ENCODE data around the gene NFAT5.

DNA sequence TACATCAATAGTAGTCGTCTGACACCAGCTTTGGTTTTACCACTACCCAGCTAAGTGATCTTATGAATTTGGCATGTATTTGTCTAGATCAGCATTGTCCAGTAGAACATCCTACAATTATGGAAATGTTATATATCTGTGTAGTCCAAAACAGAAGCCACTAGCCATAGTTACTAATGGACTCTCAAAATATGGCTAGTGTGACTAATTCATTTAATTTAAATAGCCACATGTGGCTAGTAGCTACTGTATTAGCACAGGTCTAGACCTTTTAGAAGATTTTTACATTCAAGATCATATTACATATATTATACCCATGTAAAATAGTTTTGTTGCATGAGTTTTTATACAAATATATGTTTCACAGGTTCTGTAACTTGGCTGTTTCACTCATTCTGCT lies 27.0 kb upstream of the NFAT5 start:
- TF ChIP-seq CTCF (IDR thresholded peaks at IDR 0.05): no peak
- TF ChIP-seq POLR2A (IDR thresholded peaks at IDR 0.05): no peak
- TF ChIP-seq POLR2AphosphoS5 (IDR thresholded peaks at IDR 0.05): no peak
- no peak for TF ChIP-seq EP300 (IDR thresholded peaks at IDR 0.05)
